Measurements from ENCODE around the gene HNRNPL. TPM values are rescaled to one million over a fixed set of nuclear protein-coding genes. Genes with fewer than 3 reads are reported as not detected.
"Not testable (repeated sequence)": the region's sequence is repeated elsewhere in the genome, so short reads cannot be mapped to it uniquely, and the experiment has no call there.

HNRNPL gene
- total RNA-seq, 3 donors from 2014 or later (not counting 1 experiment from before 2014, with no cell fraction given) = 636 to 800 (median 702) TPM

DNA sequence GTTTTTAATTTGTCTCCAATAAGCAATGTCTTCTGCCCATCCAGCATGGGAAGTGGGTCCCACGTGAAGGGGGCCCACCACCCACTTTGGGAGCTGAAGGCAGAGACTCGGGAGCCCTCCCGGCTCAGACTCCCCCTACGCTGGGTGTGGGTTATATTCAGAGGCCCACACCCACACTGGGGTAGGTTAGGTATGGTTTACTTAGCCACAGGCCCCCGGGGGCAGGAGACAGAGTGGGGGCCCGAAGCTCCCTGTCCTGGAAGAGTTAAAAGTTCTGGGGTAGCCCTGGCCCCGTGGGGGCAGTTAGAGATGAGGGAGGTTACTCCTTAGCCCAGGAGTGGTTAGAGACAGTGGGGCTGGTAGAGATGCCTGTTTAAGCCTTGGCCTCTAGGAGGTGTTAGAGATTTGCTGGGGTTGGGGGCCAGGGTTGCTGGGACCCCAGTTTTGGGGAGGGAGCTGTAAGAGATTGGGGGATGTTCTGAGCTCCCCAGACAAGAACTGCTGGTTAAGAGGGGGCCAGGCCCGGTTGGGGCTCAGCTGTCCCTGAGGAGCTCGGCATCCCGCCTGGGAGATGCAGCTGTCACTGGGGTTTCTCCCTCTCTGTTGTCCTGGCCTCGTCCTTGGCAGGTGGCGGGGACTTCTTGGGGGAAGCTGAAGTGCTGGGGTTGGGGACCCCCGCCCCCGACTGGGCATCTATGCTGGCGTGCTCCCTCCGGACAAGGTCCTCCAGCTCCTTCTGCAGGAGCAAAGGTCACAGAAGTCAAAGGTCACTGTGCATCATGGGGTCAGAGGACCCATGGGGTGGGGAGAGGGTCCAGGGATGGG, 29.0 kb upstream of the HNRNPL start:
- H3K27ac ChIP-seq (ENCODE audit: low read length) = peak overlapping the region; percentile 94
- no peaks in the 10 kb centered on the region for H3K27me3 ChIP-seq (ENCODE audit: control insufficient read depth, insufficient read depth, low read length)
- TF ChIP-seq, protein P1, sequence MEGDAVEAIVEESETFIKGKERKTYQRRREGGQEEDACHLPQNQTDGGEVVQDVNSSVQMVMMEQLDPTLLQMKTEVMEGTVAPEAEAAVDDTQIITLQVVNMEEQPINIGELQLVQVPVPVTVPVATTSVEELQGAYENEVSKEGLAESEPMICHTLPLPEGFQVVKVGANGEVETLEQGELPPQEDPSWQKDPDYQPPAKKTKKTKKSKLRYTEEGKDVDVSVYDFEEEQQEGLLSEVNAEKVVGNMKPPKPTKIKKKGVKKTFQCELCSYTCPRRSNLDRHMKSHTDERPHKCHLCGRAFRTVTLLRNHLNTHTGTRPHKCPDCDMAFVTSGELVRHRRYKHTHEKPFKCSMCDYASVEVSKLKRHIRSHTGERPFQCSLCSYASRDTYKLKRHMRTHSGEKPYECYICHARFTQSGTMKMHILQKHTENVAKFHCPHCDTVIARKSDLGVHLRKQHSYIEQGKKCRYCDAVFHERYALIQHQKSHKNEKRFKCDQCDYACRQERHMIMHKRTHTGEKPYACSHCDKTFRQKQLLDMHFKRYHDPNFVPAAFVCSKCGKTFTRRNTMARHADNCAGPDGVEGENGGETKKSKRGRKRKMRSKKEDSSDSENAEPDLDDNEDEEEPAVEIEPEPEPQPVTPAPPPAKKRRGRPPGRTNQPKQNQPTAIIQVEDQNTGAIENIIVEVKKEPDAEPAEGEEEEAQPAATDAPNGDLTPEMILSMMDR (IDR thresholded peaks at IDR 0.05) = no peak
- intact Hi-C loops (cut with micrococcal nuclease) = loop anchor here (1.0 kb wide), 1 partner anchor 21 kb away; the partner anchor contains the start of genes NFKBIB and SIRT2
- H3K27ac Mint-ChIP-seq = peak overlapping the region; percentile 94 to 97
- H3K4me3 Mint-ChIP-seq = peak overlapping the region; percentile 82
- H3K4me1 Mint-ChIP-seq = peaks cover 21 to 30% of the 10 kb centered on the region in 2 donors
- DNase-seq = no peak
- no peaks in the 10 kb centered on the region for H3K27me3 Mint-ChIP-seq (ENCODE audit: low read depth in 2 of 2)
- ATAC-seq = peak in 2 of 3 donors; percentile 6 to 11
- peak overlapping the region; percentile 38 for H3K4me3 ChIP-seq (ENCODE audit: low read length)
- H3K36me3 Mint-ChIP-seq = no peaks in the 10 kb centered on the region
- H3K4me1 ChIP-seq (ENCODE audit: control insufficient read depth, insufficient read depth, low read length) = peaks cover 28% of the 10 kb centered on the region
- 58% methylated on average over 16 of the region's 16 CpGs for WGBS (ENCODE audit: insufficient coverage)
- H3K9me3 ChIP-seq (ENCODE audit: control insufficient read depth, insufficient read depth, low read length) = no peaks in the 10 kb centered on the region
- no peaks in the 10 kb centered on the region for H3K9me3 Mint-ChIP-seq
- peaks cover 35% of the 10 kb centered on the region for H3K36me3 ChIP-seq (ENCODE audit: control insufficient read depth, insufficient read depth, low read length)

DNA sequence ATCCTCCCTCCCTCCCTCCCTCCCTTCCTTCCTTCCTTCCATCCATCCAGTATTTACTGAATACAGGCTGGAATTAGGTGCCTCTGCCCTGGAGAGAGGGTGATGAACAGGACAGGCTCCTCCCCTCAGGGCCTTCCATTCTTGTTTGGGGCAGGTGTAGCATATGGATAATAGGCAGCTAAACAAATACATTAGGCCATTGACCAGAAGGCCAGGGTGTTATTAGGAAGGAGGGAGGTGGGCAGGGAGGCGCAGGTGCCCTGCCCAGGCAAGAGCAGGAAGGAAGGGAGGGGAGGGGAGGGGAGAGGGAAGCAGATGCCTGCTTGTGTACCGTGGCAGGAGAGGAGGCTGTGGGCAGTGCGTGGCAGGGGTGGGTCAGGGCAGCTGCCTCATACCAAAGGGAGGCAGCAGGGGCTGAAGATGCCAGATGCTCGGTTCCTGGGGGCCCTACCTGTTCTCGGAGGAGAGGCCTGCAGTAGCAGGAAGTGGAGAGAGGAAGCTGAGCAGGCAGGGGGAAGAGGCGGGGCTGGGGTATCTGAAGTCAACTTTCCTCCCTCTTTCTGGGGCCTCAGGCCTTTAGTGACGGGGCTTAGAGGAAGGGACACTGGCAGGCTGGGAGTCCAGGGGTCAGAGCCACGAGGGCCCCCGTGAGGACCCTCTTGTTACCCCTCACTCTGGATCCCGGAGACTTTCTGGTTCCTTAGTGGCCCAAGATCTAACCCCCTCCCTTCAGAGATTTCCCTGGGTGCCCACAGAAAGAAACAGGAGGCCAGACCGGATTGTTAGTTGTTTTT, 28.2 kb upstream of the HNRNPL start, which contains the start of gene RINL:
RINL (minus strand) TSS at position 495 of the 794 bp plus-strand sequence. CDS start 1,533 bp downstream, outside the sequence.
- 1% methylated on average over 10 of the region's 11 CpGs for WGBS (ENCODE audit: insufficient coverage)
- DNase-seq (peak; percentile 56 to 83), ATAC-seq (peak; percentile 74 to 87 (median 82))
- peak within 1 kb of the TSS; percentile 94 to 97 for H3K27ac Mint-ChIP-seq
- peaks cover 33% of the 10 kb centered on the region for H3K36me3 ChIP-seq (ENCODE audit: control insufficient read depth, insufficient read depth, low read length)
- H3K9me3 ChIP-seq (ENCODE audit: control insufficient read depth, insufficient read depth, low read length) = no peaks in the 10 kb centered on the region
- intact Hi-C loops (cut with micrococcal nuclease) = loop anchor here (1.0 kb wide), 1 partner anchor 21 kb away; the partner anchor contains the start of genes NFKBIB and SIRT2
- H3K9me3 Mint-ChIP-seq = no peaks in the 10 kb centered on the region
- peak within 1 kb of the TSS; percentile 38 for H3K4me3 ChIP-seq (ENCODE audit: low read length)
- no peaks in the 10 kb centered on the region for H3K27me3 Mint-ChIP-seq (ENCODE audit: low read depth in 2 of 2)
- H3K4me1 Mint-ChIP-seq = peaks cover 21 to 30% of the 10 kb centered on the region in 2 donors
- peak within 1 kb of the TSS; percentile 94 for H3K27ac ChIP-seq (ENCODE audit: low read length)
- TF ChIP-seq, protein P1 (IDR thresholded peaks at IDR 0.05) = no peak
- H3K4me3 Mint-ChIP-seq = peak within 1 kb of the TSS; percentile 82
- H3K4me1 ChIP-seq (ENCODE audit: control insufficient read depth, insufficient read depth, low read length) = peaks cover 28% of the 10 kb centered on the region
- H3K27me3 ChIP-seq (ENCODE audit: control insufficient read depth, insufficient read depth, low read length) = no peaks in the 10 kb centered on the region
- no peaks in the 10 kb centered on the region for H3K36me3 Mint-ChIP-seq

DNA sequence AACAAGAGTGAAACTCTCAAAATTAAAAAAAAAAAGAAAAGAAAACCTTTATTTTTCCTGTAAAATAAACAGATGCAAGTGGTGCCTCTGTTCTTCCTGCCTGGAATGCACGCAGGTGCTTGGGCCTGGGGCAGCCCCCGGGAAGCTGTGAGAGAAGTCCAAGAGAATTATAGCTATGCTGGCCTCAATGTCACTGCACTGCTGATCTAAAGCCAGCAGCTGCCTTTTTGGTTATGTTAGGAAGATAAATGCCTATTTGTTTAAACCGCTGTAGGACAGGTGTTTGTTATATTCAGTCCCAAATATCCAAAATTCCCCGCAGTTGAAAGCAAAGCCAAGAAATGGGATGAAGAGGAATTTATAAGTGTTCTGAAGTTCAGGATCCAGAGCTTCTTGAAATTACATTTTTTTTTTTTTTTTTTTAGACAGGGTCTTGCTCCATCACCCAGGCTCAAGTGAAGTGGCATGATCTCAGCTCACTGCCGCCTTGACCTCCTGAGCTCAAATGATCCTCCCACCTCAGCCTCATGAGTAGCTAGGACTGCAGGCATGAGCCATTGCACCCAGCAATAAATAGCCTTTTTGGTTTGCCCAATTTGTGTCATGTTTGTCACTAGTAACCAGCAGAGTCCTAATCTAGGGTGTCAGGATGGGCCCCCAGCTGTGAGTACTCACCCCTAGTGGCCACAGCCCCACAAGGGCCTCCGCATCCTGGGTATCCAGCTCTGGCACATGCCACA, 26.0 kb upstream of the HNRNPL start:
- H3K36me3 Mint-ChIP-seq = no peaks in the 10 kb centered on the region
- intact Hi-C loops (cut with micrococcal nuclease) = no loop called here
- Histone ChIP-seq H3K36me3 (ENCODE audit: control insufficient read depth, insufficient read depth, low read length) (peaks cover 28% of the 10 kb centered on the region), H3K9me3 (ENCODE audit: control insufficient read depth, insufficient read depth, low read length) (no peaks in the 10 kb centered on the region), H3K4me3 (ENCODE audit: low read length) (no peak overlapping the region), H3K27me3 (ENCODE audit: control insufficient read depth, insufficient read depth, low read length) (no peaks in the 10 kb centered on the region), H3K4me1 (ENCODE audit: control insufficient read depth, insufficient read depth, low read length) (peaks cover 29% of the 10 kb centered on the region), H3K27ac (ENCODE audit: low read length) (no peak overlapping the region)
- TF ChIP-seq, protein P1 (IDR thresholded peaks at IDR 0.05) = no peak
- peak overlapping the region; percentile 94 to 97 for H3K27ac Mint-ChIP-seq
- no peaks in the 10 kb centered on the region for H3K9me3 Mint-ChIP-seq
- DNase-seq = peak in 1 of 2 donors; percentile 6
- H3K27me3 Mint-ChIP-seq (ENCODE audit: low read depth in 2 of 2) = no peaks in the 10 kb centered on the region
- peak overlapping the region; percentile 66 for H3K4me3 Mint-ChIP-seq
- ATAC-seq = peak in 1 of 3 donors; percentile 11
- 89% methylated on average over 6 of the region's 6 CpGs for WGBS (ENCODE audit: insufficient coverage)
- H3K4me1 Mint-ChIP-seq = peaks cover 21 to 34% of the 10 kb centered on the region in 2 donors

DNA sequence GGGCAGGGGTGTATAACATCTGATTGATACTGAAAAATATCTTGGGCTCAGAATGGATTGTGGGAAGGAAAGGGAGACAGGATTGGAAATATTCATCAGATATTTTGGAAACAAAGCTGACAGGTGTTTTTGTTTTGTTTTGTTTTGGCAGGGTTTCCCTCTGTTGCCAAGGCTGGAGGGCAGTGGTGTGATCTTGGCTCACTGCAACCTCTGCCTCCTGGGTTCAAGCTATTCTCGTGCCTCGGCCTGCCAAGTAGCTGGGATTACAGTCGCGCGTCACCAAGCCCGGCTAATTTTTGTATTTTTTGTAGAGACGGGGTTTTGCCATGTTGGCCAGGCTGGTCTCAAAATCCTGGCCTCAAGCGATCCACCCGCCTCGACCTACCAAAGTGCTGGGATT, 23.6 kb upstream of the HNRNPL start:
- H3K27me3 ChIP-seq (ENCODE audit: control insufficient read depth, insufficient read depth, low read length); H3K4me3 ChIP-seq (ENCODE audit: low read length); intact Hi-C loops (cut with micrococcal nuclease); H3K27ac Mint-ChIP-seq; H3K27ac ChIP-seq (ENCODE audit: low read length); DNase-seq; H3K4me3 Mint-ChIP-seq; ATAC-seq; H3K27me3 Mint-ChIP-seq (ENCODE audit: low read depth in 2 of 2); H3K9me3 ChIP-seq (ENCODE audit: control insufficient read depth, insufficient read depth, low read length); H3K36me3 Mint-ChIP-seq; H3K9me3 Mint-ChIP-seq: not testable (repeated sequence)
- WGBS (ENCODE audit: insufficient coverage) = 95% methylated on average over 10 of the region's 10 CpGs
- Histone ChIP-seq H3K36me3 (ENCODE audit: control insufficient read depth, insufficient read depth, low read length) (peaks cover 22% of the 10 kb centered on the region), H3K4me1 (ENCODE audit: control insufficient read depth, insufficient read depth, low read length) (peaks cover 37% of the 10 kb centered on the region)
- H3K4me1 Mint-ChIP-seq = peaks cover 29 to 50% of the 10 kb centered on the region in 2 donors
